OCI-LY3 (cell line): Measurements from ENCODE around the gene C12orf42.

Source experiments
- H2AFZ ChIP-seq: fragments of 200-600, 300-600 bp; shearing (Covaris generic); 2 replicates; pipeline ENCODE4 v1.6.0; 2014; ENCODE audit warnings: antibody characterized with exemption, low read depth, low read length
- H3K27ac ChIP-seq: fragments of 200-600, 300-600 bp; sonication (generic); 2 replicates; pipeline ENCODE4 v1.5.1; 2014; ENCODE audit warnings: mild to moderate bottlenecking, low read length, moderate library complexity, mixed read lengths
- H3K27me3 ChIP-seq: fragments of 200-600, 300-600 bp; sonication (generic); 2 replicates; pipeline ENCODE4 v1.6.1; 2014; ENCODE audit warnings: low read depth, low read length, mixed read lengths
- H3K36me3 ChIP-seq: fragments of 200-600, 300-600 bp; sonication (generic); replicated peaks from 2 replicates; pipeline ENCODE3; 2014; ENCODE audit warnings: low read depth, low read length, mixed read lengths
- H3K4me1 ChIP-seq: fragments of 300-600, 200-600 bp; sonication (generic); 2 replicates; pipeline ENCODE4 v1.6.1; 2014; ENCODE audit warnings: low read length, mixed read lengths
- H3K4me2 ChIP-seq: fragments of 200-600, 300-600 bp; sonication (generic); 2 replicates; pipeline ENCODE4 v1.6.1; 2014; ENCODE audit warnings: low read length, mixed read lengths
- H3K4me3 ChIP-seq: fragments of 300-600, 200-600 bp; sonication (generic); 2 replicates; pipeline ENCODE4 v1.5.1; 2014; ENCODE audit warnings: antibody characterized with exemption, mild to moderate bottlenecking, low read length, moderate library complexity
- H3K79me2 ChIP-seq: fragments of 300-600, 200-600 bp; shearing (Covaris generic); 2 replicates; pipeline ENCODE4 v1.6.1; 2014; ENCODE audit warnings: mild to moderate bottlenecking, low read length, mixed read lengths
- H3K9ac ChIP-seq: fragments of 300-600, 200-600 bp; shearing (Covaris generic); 2 replicates; pipeline ENCODE4 v1.6.0; 2014; ENCODE audit warnings: mild to moderate bottlenecking, low read length, moderate library complexity
- H3K9me3 ChIP-seq: fragments of 200-600, 300-600 bp; shearing (Covaris generic); 2 replicates; pipeline ENCODE4 v1.6.1; 2014; ENCODE audit warnings: low read length, mixed read lengths; ENCODE audit not compliant: insufficient read depth
- H4K20me1 ChIP-seq: fragments of 200-600, 300-600 bp; sonication (generic); 2 replicates; pipeline ENCODE4 v1.6.1; 2016; ENCODE audit warnings: low read length, mixed read lengths; ENCODE audit not compliant: insufficient read depth
- CTCF ChIP-seq: fragments of 200-600, 300-600 bp; sonication (generic); IDR thresholded peaks from 2 replicates; pipeline ENCODE4 v1.5.1; 2014; ENCODE audit warnings: antibody characterized with exemption, low read length, low read depth
- EZH2phosphoT487 ChIP-seq: fragments of 200-600 bp; shearing (Covaris generic); IDR thresholded peaks from 2 replicates; pipeline ENCODE4 v1.6.1; 2018; ENCODE audit warnings: antibody characterized with exemption, mixed run types, low read depth

C12orf42 gene

DNA sequence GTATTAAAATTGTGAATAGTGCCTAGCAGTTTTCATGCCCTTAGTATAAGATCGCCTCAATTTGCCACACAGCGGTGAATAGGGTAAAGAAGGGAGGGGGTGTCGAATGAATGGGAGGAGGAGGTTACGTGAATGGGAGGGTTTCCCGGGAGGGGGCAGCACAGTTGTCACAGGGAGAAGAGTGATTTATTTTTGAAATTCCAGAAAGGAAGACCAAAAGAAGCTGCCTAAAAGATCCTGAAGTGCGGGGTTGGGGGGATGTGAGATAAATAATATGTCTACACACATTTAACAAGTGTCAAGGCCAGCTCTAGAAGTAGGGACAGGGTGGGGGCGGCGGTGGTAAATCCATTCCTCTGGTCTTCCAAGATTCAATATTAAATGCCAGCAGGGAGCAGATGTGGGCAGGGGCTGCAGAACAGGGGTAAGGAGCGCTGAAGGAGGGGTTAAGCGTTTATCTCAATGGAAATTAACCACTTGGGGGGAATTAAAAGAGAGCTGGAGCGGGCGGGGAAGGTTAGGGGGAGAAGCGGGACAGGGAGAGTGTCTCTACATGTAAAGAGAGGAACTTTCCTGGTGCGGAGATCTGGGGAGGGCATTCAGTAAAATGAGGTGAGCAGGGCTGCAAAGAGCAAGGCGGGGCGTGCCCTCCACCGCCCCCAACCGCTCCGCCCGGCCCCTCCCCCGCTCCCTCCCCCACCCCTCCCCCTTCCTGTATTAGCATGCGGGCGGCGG is 867 bp downstream of the C12orf42 start:
- Histone ChIP-seq H3K4me3 (peak overlapping the region; percentile 76), H3K79me2 (no peaks in the 10 kb centered on the region), H3K27ac (peak overlapping the region; percentile 91), H3K27me3 (no peaks in the 10 kb centered on the region), H3K9me3 (peaks cover 20% of the 10 kb centered on the region; the same call in 1 of the 2 replicates), H2AFZ (no peak overlapping the region), H3K4me2 (peak overlapping the region; percentile 74), H3K36me3 (peaks cover 19% of the 10 kb centered on the region), H3K9ac (peak overlapping the region; percentile 92), H3K4me1 (peaks cover 58% of the 10 kb centered on the region), H4K20me1 (no peaks in the 10 kb centered on the region)
- TF ChIP-seq CTCF: 0 out of 2 replicates have a peak, but pooled peaks have one; percentile 14
- no peak for TF ChIP-seq EZH2phosphoT487

GRCh38 chr12:103494051-103494733 is 1.6 kb downstream of the C12orf42 start:
- peak overlapping the region; percentile 74 for H3K4me2 ChIP-seq

GRCh38 chr12:103493199-103493598 is 2.6 kb downstream of the C12orf42 start:
- Histone ChIP-seq H3K27ac (no peak overlapping the region; the same call in 1 of the 2 replicates), H2AFZ (no peak overlapping the region), H3K4me1 (peaks cover 41% of the 10 kb centered on the region), H3K27me3 (no peaks in the 10 kb centered on the region), H3K79me2 (no peaks in the 10 kb centered on the region), H4K20me1 (no peaks in the 10 kb centered on the region), H3K4me2 (no peak overlapping the region), H3K4me3 (no peak overlapping the region), H3K9ac (no peak overlapping the region), H3K9me3 (peaks cover 23% of the 10 kb centered on the region), H3K36me3 (peaks cover 16% of the 10 kb centered on the region)
- TF ChIP-seq EZH2phosphoT487 (no peak), CTCF (no peak)

More at GRCh38 chr12:103494051-103494733, 1.6 kb downstream of the C12orf42 start:
- H3K4me1 ChIP-seq: peaks cover 51% of the 10 kb centered on the region
- H3K27me3 ChIP-seq: no peaks in the 10 kb centered on the region
- H3K79me2 ChIP-seq: no peaks in the 10 kb centered on the region
- H2AFZ ChIP-seq: no peak overlapping the region
- peak overlapping the region; percentile 92 for H3K9ac ChIP-seq
- H3K36me3 ChIP-seq: peaks cover 19% of the 10 kb centered on the region
- peak overlapping the region; percentile 76 for H3K4me3 ChIP-seq
- no peaks in the 10 kb centered on the region for H4K20me1 ChIP-seq
- H3K9me3 ChIP-seq: peaks cover 20% of the 10 kb centered on the region; the same call in 1 of the 2 replicates
- TF ChIP-seq EZH2phosphoT487 (no peak), CTCF (no peak)
- H3K27ac ChIP-seq: peak overlapping the region; percentile 91

DNA sequence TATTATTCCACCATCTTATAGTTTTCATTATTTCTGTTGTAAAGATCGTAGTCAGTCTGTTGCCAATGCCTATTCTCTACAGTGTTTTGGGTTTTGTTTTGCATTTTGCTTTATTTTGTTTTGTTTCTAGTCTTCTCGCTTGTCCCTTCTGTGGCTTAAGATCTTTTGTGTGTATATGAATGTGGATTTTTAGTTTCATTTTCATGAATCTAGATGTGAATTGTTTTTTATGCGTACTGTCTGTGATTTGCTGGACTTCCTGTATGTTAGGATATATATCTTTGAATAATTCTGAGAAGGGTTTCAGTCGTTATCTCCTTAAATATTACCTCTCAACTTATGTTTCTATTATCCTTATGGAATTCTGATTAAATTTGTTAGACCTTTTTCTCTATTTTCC is 13.4 kb downstream of the C12orf42 start:
- H3K36me3 ChIP-seq: peaks cover 10% of the 10 kb centered on the region
- peaks cover 6% of the 10 kb centered on the region; the same call in 1 of the 2 replicates for H3K9me3 ChIP-seq
- TF ChIP-seq EZH2phosphoT487: no peak
- no peak overlapping the region; the same call in 1 of the 2 replicates for H3K4me3 ChIP-seq
- H3K9ac ChIP-seq: no peak overlapping the region
- no peaks in the 10 kb centered on the region for H3K79me2 ChIP-seq
- H3K27me3 ChIP-seq: no peaks in the 10 kb centered on the region
- H3K4me1 ChIP-seq: 0 out of 2 replicates have a peak, but pooled peaks cover 4% of the 10 kb centered on the region
- no peak overlapping the region for H3K27ac ChIP-seq
- H4K20me1 ChIP-seq: no peaks in the 10 kb centered on the region
- peak overlapping the region; percentile 25 for H3K4me2 ChIP-seq
- H2AFZ ChIP-seq: peak overlapping the region; percentile 89
